Vagina (tissue), 2 donors: ENCODE results near the gene MROH9.

ENCODE experiments used
- POLR2A ChIP-seq, 2 donors: fragments of 450-650 bp; IDR thresholded peaks; one replicate each; pipeline ENCODE4 v1.6.1; 2017; ENCODE audit warnings: antibody characterized with exemption in 2 of 2, mild to moderate bottlenecking in 2 of 2, moderate library complexity in 2 of 2
- POLR2AphosphoS5 ChIP-seq, 2 donors: sonication (generic); formaldehyde crosslinking; IDR thresholded peaks; one replicate each; pipeline ENCODE4 v1.9.0; 2017; ENCODE audit warnings: antibody characterized with exemption in 2 of 2, mild to moderate bottlenecking in 2 of 2, low read depth in 1 of 2; ENCODE audit not compliant: insufficient read depth in 1 of 2
- TF ChIP-seq, protein P1 (sequence below), 3 experiments: fragments of 450-650 bp in 2 of 3; fragments of 200-600 bp in 1 of 3; sonication (generic) in 1 of 3; IDR thresholded peaks; one replicate each; pipeline ENCODE4 v1.5.1; 2017 to 2019; ENCODE audit warnings: antibody characterized with exemption in 3 of 3, mild to moderate bottlenecking in 2 of 3, moderate library complexity in 2 of 3

DNA sequence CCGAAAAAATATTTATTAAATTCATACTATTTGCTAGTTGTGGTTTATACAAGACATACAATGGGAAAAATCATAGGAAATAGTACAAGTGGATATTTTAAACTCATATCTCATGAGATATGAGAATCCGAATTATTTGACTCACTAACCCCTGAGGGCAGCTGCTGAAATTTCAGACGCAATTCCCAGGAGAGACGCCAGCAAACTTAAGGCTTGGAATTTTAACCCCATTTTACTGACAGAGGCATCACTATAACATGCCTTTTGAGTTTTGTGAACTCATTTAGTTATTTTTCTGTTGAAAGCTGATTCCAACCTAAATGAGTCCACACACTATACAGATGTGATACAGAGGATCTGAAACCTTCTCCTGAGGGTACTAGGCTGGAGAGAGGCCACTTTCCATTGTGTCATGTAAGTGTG lies 5.9 kb upstream of the MROH9 start:
- TF ChIP-seq, protein P1, sequence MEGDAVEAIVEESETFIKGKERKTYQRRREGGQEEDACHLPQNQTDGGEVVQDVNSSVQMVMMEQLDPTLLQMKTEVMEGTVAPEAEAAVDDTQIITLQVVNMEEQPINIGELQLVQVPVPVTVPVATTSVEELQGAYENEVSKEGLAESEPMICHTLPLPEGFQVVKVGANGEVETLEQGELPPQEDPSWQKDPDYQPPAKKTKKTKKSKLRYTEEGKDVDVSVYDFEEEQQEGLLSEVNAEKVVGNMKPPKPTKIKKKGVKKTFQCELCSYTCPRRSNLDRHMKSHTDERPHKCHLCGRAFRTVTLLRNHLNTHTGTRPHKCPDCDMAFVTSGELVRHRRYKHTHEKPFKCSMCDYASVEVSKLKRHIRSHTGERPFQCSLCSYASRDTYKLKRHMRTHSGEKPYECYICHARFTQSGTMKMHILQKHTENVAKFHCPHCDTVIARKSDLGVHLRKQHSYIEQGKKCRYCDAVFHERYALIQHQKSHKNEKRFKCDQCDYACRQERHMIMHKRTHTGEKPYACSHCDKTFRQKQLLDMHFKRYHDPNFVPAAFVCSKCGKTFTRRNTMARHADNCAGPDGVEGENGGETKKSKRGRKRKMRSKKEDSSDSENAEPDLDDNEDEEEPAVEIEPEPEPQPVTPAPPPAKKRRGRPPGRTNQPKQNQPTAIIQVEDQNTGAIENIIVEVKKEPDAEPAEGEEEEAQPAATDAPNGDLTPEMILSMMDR (IDR thresholded peaks at IDR 0.05): no peak
- TF ChIP-seq POLR2A (IDR thresholded peaks at IDR 0.05) (no peak), POLR2AphosphoS5 (IDR thresholded peaks at IDR 0.05; ENCODE audit: insufficient read depth in 1 of 2, low read depth in 1 of 2) (no peak)
